ENCODE results near the gene SFTA2.

DNA sequence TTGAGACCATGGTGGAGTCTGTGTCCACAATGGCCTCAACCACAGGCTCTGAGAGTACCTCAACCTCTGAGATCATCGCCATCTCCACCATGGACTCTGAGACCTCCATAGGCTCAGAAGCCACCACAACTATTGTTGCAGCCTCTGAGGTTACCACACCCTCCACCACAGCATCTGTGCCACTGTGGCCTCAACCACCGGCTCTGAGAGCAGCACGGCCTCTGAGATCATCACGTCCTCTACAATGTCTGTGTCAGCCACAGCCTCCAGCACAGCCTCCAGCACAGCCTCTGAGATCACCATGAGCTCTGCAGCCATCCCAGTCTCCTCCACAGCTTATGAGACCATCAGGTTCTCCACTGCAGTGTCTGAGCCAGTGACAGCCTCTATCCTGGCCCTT lies 32.1 kb upstream of the SFTA2 start:
- TF ChIP-seq JUND (IDR thresholded peaks at IDR 0.05; ENCODE audit: borderline replicate concordance, low read depth, low read length), result no peak
- no peak for TF ChIP-seq JUND (tag; IDR thresholded peaks at IDR 0.05; ENCODE audit: borderline replicate concordance, low read depth, low read length)
- TF ChIP-seq YY1 (IDR thresholded peaks at IDR 0.05; ENCODE audit: borderline replicate concordance in 1 of 3, control insufficient read depth in 1 of 3, extremely low read depth in 1 of 3, insufficient read depth in 3 of 3, insufficient read length in 1 of 3, insufficient replicate concordance in 2 of 3, low read depth in 1 of 3, low read length in 2 of 3), result no peak
- TF ChIP-seq RBFOX2 (IDR thresholded peaks at IDR 0.05; ENCODE audit: low read depth, low read length), result no peak
- TF ChIP-seq ZBTB8A (IDR thresholded peaks at IDR 0.05; ENCODE audit: partially characterized antibody), result no peak
- no peak for TF ChIP-seq BRD4 (IDR thresholded peaks at IDR 0.05)
- TF ChIP-seq, protein P1, sequence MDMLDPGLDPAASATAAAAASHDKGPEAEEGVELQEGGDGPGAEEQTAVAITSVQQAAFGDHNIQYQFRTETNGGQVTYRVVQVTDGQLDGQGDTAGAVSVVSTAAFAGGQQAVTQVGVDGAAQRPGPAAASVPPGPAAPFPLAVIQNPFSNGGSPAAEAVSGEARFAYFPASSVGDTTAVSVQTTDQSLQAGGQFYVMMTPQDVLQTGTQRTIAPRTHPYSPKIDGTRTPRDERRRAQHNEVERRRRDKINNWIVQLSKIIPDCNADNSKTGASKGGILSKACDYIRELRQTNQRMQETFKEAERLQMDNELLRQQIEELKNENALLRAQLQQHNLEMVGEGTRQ (CRISPR knock-in tag; IDR thresholded peaks at IDR 0.05), result no peak
- TF ChIP-seq ZNF586 (CRISPR knock-in tag; conservative IDR thresholded peaks at IDR 0.05), result no peak
- no peak for TF ChIP-seq EP300 (IDR thresholded peaks at IDR 0.05; ENCODE audit: low read length)
- no peak for TF ChIP-seq TRIM28 (IDR thresholded peaks at IDR 0.05)
- no peak for TF ChIP-seq MAZ (CRISPR knock-in tag; conservative IDR thresholded peaks at IDR 0.05 in 1 of 2, IDR thresholded peaks at IDR 0.05 in 1 of 2)

Measured in K562 (cell line).